HG03108 (cell line): Measurements from ENCODE around the gene DAPK1.
"Not testable (repeated sequence)": the region's sequence is repeated elsewhere in the genome, so short reads cannot be mapped to it uniquely, and the experiment has no call there.

ENCODE experiments used
- ATAC-seq: cut with Tn5 transposase; IDR thresholded peaks from one replicate; pipeline ENCODE4 v1.9.1; 2021; ENCODE audit warnings: moderate library complexity; ENCODE audit not compliant: unreplicated experiment

The DAPK1 gene

GRCh38 chr9:87498046-87498810 lies 561 bp downstream of the DAPK1 start:
- ATAC-seq: no peak

GRCh38 chr9:87498811-87499360 lies 1.2 kb downstream of the DAPK1 start:
- ATAC-seq: no peak

DNA sequence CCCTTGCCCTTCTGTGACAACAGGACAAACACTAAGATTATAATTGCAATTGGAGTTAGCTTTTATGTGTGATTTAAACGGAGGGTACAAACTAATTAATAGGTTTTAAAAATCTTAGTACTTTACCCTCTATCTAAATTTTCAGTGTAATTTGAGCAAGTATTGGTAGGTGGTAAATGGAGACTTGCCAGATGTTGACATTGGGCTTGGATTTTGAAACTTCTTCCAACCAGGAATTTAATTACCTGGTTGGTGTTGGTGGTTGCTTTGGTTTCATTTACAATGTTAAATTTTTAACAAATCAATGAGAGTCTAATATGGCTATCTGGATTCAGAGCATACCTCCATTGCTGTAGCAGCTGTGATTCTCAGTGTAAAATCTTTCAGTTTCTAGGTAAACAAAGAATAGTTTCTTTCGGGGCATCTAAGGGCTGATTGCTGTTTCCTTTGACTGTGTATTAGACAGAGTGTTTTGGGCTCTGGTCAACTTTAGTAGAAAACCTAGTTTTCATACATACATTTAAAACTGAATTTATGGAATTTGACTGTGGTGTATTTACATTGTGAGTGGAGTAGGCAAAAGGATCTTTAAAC lies 1.9 kb downstream of the DAPK1 start:
- ATAC-seq: peak; percentile 37

DNA sequence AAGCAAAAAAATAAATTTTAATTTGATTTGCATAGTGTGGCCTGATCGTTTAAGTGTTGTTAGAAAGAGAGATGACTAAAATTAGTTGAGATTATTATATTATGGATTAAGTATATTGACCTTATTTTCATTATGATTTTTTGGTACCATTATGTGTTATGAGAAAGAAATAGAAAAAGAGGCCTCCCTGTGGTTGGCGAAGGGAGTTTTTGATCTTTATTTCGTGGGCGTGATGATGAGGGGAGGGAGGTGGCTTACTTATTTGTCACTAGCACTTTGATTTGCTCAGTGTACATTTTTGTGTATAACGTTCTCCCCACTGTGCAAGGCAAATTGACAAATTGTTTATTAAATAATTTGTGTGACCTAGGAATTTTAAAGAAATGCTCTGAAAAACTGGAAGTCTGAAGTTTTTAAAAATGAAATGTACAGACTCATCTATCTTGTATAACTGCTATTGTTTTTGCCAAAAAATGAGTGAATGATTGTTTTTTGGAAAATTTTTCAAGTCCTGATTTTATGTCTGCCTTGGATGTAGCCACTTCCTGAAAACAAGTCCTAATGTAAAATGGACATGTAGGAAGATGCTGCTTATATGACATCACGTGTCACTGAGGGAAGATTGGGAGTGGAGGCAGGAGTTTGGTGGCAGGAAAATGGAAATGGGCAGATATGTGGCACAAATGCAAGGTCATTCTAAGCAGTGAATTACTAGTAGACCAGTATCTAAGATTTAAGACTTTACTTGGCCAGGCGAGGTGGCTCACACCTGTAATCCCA lies 3.0 kb downstream of the DAPK1 start:
- ATAC-seq: no peak

DNA sequence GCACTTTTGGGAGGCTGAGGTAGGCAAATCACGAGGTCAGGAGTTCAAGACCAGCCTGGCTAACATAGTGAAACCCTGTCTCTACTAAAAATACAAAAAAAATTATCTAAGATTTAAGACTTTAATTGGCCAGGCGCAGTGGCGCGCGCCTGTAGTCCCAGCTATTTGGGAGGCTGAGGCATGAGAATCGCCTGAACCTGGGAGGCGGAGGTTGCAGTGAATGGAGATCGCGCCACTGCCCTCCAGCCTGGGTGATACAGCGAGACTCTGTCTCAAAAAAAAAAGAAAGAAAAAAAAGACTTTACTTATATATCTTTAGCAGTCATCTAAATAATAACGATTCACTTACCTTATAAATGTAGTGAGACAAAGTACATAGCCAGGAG lies 3.6 kb downstream of the DAPK1 start:
- not testable (repeated sequence) for ATAC-seq

- ATAC-seq: no peak
These were observed 4.1 kb downstream of the DAPK1 start for GRCh38 chr9:87501806-87502205.

GRCh38 chr9:87502391-87503221 lies 4.9 kb downstream of the DAPK1 start:
- no peak for ATAC-seq

DNA sequence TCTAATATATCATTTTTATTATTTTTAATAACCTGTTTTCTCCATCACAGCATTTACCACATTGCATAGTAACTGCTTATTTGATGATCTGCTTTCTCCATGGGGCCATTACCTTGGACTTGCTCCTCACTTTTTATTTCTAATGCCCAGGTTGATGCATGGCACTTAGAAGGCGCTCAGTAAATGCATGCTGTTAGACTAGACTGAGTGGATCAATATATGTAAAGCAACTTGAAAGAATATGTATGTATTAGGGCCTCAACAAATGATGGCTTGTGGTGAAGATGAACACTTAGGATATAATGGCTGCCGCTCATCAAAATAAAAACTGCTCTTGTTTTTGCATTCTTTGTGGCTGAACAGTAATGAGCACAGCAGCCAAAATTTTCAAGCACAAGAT lies 5.8 kb downstream of the DAPK1 start:
- no peak for ATAC-seq

- ATAC-seq: no peak
These were observed 6.3 kb downstream of the DAPK1 start for GRCh38 chr9:87503927-87504326.

- no peak for ATAC-seq
These were observed 7.3 kb downstream of the DAPK1 start for GRCh38 chr9:87504938-87505337.

- ATAC-seq: no peak
These were observed 8.4 kb downstream of the DAPK1 start for GRCh38 chr9:87505869-87506678.

GRCh38 chr9:87507576-87507975 lies 9.9 kb downstream of the DAPK1 start:
- no peak for ATAC-seq

- ATAC-seq: no peak
These were observed 12.6 kb downstream of the DAPK1 start for GRCh38 chr9:87510252-87510683.

DNA sequence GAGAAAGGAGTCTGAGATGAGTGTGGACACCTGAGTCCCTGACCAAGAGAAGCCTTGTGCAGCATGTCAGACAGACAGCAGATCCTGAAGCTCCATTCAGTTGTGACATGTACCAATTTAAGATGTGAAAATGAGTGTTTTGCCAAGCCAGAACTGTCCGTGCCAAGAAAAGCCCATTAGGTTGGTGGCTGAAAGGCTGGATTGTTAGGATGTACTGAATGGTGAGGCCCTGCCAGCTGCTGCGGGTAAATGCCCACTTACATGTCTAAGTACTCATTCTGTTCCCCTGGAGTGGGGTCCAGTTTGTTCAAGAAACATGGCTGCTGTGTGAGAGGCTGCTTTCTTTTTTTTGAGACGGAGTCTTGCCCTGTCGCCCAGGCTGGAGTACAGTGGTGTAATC lies 14.6 kb downstream of the DAPK1 start:
- ATAC-seq: no peak

DNA sequence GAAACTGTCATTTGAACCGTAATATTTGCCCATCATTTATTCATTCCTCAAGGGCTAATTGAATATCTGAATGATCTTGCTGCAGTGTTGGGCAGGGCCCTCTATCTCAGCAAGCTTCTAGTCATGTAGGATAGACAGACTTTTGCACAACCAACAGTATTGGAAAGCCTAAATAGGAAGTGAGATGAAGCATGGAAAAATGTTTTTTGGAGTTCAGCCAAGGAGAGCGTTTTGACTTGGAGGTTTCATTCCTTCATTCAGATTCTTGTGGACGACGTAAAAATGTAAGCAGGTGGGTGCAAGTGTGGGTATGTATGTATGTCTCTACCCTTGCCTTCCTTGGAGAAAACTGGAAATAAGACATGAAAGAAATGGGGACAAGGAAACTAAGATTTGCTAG lies 15.5 kb downstream of the DAPK1 start:
- ATAC-seq: no peak

DNA sequence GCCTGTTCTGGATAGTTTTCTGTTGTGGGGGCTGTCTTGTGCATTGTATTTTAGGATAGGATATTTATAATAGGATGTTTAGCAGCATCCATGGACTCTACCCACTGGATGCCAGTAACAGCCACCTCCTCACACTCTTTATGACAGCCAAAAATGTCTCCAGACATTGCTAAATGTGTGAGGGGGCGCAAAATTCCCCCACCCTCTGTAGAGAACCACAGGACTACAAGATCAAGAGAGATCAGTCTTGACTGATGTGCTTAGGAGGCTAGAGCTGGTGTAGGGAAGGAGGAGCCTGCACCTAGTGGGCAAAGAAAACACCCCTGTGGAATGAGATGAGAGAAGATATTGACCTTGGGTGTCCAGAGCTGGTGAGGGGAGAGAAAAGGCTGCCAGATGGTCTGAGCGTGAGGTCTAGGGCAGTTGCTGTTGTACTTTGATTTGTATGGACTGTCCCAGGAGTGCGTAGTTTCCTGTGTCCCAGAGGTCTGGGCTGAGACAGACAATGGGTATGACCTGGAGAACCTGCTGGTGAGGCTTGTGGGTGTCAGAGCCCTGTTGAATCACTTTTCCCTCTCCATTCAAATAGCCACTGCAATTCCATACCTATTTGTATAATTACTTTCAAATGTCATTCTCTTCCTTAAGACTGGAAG lies 16.3 kb downstream of the DAPK1 start:
- no peak for ATAC-seq

- ATAC-seq: no peak
These were observed 17.3 kb downstream of the DAPK1 start for GRCh38 chr9:87515006-87515405.

GRCh38 chr9:87515588-87516221 lies 18.0 kb downstream of the DAPK1 start:
- ATAC-seq: no peak
